PC-3 (cell line): ENCODE results near the gene KLHL12.

Source experiments
- CTCF ChIP-seq: fragments of 300-600 bp; sonication (generic); conservative IDR thresholded peaks from 2 replicates; pipeline ENCODE4 v1.5.1; 2017; ENCODE audit warnings: antibody characterized with exemption, low read depth, mild to moderate bottlenecking, low read length
- EZH2 ChIP-seq: fragments of 300-600 bp; sonication (generic); IDR thresholded peaks from one replicate; pipeline ENCODE4 v1.6.1; 2017; ENCODE audit warnings: antibody characterized with exemption, mild to moderate bottlenecking, low read length; ENCODE audit not compliant: unreplicated experiment
- EZH2phosphoT487 ChIP-seq: fragments of 300-600 bp; sonication (generic); IDR thresholded peaks from 2 replicates; pipeline ENCODE4 v1.6.1; 2018; ENCODE audit warnings: mild to moderate bottlenecking, antibody characterized with exemption, low read length, borderline replicate concordance

GRCh38 chr1:202844935-202845334 lies 82.1 kb downstream of the KLHL12 start:
- TF ChIP-seq CTCF, result no peak
- no peak for TF ChIP-seq EZH2
- TF ChIP-seq EZH2phosphoT487, result no peak
